ENCODE results near the gene DENND1A.

DENND1A gene

DNA sequence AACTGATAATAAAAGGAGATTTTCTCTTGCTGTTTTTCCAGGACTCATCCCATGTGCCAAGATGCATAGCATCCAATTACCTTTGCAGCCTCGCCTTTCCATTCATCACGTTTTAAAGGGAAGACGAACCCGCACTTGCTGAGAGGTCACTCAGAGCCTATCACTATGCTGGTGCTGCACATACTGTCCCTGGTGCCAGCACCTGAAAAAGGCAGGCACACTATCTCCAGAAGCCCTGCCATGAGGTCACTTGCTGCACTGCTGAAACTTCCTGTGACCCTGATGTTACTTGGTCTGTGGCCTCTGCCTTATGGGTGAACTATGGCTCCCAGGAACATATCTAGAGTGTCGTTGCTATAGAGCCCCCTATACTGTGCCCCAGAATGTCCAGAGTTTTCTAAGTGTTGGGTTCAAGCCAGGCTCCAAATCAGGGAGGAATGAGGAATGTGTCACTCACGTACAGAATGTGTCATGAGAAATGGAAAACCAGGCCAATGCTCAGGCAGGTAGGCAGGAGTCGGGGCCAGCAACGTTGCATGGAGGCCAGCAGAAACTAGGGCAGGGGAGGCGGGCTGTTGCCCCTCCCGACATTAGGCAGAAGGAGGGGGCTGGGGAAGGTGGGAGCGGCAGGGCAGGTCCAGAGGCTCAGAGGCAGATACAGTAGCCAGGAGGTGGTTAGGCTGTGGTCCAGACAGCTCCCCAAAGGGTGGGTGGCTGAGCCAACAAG, 311.8 kb downstream of the DENND1A start:
- DNase-seq (ENCODE audit: low spot score), result no peak

DNA sequence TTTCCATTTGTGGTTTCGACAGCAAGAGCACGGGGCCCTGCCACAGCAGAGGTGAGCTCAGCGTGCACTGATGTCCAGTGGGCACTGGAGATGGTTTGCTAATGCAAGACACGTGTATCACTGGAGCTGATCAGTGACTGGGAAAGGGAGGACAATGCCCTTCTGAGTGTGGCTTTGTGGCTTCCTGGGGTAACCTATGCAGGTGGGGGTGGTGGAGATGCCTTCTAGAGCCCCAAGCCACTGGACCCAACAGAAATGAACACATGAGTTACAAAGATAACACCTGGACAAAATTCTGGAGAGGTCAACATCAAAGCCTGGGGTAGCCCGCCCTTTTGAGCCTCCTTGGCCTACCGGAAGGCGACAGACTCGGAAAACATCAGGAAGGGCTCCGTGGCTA, 312.6 kb downstream of the DENND1A start:
- DNase-seq (ENCODE audit: low spot score), result no peak

DNA sequence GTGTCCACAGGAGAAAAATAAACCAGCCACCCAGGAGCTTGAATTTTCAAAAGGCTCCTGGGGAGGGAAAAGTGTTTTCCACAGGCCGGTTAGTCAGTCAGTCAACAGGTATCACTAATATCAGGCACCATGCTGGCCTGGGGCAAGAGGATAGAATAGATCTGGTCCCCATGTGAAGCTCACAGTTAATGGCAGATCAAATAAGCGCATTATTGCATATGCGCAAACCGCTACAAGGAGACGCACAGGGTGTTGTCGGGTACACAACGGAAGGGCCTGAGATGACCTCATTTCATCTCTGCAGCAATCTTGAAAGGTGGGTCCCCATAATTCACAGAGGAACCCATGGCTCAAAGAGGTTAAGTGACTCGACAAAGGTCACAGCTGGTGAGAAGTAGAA, 313.2 kb downstream of the DENND1A start:
- DNase-seq (ENCODE audit: low spot score), result no peak

DNA sequence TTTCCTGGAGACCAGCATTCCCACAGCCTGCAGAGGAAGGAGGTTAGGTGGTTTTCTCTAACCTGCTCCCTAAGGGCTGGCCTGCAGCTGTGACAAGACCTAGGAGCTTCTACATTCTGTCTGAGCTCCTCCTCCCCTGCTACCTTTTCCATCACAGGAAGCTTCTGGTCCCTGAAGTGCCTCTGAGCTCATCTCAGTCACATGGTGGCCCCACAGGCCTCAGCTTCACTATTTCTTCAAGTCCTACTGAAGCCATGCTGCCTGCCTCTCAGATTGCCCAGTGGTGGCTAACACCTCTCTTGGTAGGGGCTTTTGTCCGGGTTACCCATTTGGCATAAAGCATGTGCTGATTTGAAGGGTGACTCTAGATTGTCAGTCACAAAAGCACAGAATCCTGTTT, 314.5 kb downstream of the DENND1A start:
- DNase-seq (ENCODE audit: low spot score), result no peak

DNA sequence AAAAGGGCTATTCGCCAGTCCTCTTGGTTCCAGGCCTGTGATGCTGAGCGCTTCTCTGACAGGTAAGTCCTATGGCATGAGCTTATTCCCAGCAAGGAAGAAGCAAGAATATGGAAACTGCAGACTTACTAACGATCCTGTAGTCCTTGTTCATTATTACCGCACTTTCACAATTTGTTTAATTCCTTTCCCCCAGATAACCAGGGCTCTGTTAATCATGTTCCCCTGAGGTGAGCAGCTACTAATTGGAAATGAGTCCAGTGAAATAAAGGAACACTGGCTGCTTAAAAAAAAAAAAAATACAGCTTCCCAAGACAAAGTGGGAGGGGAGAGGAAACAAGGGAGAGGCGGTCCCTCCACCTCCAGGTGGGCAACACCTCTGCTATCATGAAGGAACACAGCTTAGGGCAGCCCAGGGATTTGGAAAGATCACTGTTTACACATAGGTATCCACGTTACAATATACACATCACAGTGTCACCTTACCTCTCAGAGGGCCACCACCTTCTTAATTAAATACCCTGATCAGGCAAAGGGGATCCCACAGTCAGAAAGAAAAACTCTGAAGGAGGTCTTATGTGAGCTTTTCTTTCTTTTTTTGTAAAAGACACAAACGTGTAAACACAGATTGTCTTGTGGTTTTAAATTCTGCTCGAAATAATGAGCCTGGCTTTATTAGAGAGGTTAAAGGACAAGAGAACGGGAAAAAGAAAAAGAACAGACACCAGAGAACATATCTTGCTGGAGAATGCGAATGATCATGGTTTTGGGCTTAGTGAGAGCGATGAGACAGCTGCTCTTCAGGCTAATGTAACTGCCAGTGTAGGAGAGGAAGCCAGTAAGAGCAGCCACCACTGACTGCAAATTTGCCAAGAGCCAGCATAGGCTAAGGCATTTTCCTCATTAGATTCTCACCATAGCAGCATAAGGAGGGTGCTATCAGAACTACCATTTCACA, 315.3 kb downstream of the DENND1A start:
- no peak for DNase-seq (ENCODE audit: low spot score)

DNA sequence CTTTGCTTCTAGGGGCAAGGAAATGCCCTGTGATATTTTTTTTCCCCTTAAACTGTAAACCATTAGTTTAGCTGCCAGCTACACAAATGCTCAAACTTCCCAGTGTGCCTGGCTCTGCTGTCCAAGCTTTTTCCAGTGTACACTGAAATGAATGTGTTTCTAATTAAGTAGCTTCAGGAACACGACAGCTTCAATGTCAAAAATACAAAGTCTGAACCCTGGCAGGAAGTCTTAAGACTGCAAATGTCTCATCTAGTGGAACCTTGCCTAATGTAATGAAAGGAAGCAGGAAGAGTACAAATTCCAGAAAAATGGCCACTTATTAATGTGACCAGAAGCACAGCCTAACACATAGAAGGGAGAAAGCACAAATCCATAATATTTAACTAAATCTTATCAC, 318.7 kb downstream of the DENND1A start:
- no peak for DNase-seq (ENCODE audit: low spot score)

DNA sequence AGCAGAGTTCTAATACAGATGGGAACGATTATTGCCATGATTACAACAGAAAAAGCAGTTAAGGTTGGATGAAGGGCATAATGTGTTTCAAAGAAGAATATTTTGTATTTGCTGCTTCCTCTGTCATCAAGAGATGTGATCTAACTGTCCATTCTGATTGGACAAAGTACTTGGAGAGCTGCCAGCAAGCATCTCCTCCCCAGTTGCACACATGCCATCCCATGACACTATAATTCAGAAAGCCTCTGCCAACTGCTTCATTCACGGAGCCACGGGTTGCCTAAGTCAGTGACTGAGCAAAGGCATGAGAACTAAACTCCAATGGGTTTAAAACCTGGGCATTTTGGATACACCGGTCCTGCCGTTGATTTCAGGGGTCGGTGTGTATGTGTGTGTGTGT, 320.1 kb downstream of the DENND1A start:
- DNase-seq (ENCODE audit: low spot score), result no peak

DNA sequence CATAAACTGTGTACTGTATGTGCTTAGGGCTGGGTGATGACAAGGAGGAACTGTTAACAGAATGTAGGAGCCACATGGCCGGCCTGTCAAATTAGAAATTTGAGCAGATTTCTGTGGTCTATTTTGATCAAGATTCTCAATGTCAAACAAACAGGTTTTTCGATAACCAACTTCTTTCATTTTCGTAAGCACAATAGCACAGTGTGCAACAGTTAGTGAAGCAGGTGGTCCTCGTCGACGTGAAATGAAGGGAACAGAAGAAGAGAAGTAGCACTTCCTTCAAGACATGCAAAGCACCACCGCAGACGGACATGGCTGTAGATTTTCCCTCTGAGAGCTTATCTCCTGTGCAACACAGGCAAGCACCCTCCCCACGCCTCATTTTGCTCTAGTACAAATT, 321.8 kb downstream of the DENND1A start:
- no peak for DNase-seq (ENCODE audit: low spot score)

DNA sequence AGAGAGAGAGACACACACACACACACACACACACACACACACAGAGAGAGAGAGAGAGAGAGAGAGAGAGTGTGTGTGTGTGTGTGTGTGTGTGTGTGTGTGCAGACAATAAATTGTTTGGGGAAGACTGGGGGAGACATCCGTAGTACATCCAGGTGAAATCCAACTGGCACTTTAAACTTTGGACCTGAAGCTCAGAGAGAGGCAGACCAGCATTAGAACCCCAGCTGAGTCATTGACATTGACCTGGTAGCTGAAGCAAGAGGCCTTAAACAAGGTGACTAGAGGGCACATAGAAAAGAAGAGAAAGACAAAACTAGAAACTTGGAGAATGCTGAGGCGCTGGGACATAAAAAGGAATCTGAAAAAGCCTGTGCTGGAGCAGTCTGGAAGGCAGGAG, 322.4 kb downstream of the DENND1A start:
- no peak for DNase-seq (ENCODE audit: low spot score)

DNA sequence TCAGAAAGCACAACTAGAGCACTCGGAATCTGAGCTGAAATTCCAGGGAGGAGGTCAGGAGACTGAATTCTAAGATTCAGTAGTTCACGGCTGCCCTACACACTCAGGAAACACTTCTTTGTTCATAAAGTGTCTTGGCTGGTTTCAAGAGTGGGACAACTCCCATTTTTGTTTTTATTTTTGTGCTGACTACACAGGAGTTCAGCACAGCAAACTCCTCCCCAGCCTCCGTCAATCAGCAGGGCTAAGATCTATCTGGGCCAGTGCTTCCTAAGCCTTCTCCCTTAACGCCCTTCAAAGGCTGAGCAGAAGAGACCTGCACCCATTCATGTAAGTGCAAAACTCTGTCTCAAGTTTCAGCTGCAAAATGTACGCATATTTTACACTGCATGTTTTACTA, 323.8 kb downstream of the DENND1A start:
- no peak for DNase-seq (ENCODE audit: low spot score)

DNA sequence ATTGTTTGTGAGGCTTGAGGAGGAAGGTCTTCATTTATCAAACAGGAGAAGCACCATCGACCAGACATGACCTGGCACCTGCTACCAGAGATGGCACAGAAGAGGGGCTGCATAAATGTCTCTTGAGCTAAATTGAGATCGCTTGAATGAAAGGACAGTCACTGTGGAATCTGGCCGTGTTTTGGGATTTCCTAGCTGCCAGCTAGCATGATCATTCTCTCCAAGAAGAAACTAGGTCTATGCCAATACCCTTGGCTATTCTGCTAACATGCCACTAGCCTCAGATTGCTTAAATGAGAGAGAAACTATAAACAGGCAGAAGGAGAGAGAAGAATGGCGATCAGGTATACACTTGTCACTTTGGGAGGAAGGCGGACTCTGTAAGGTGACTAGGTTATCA, 324.6 kb downstream of the DENND1A start:
- DNase-seq (ENCODE audit: low spot score), result no peak

DNA sequence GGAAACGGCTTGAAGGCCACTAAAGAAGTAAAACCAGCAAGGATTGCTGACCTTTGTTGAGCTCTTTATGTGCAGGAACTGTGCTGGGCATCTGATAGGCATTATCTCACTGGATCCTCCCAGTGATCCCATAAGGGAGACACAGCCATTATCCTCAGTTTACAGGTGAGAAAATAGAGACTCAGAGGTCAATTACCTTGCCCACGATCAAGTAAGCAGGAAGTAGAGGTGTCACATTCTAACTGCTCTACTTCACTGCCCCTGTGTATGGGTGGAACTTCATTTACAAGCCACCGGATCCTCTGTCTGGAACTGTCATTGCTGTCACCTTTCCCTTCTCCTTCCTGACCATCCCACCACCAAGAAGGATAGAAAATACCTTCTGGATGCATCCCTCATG, 325.1 kb downstream of the DENND1A start:
- no peak for DNase-seq (ENCODE audit: low spot score)

DNA sequence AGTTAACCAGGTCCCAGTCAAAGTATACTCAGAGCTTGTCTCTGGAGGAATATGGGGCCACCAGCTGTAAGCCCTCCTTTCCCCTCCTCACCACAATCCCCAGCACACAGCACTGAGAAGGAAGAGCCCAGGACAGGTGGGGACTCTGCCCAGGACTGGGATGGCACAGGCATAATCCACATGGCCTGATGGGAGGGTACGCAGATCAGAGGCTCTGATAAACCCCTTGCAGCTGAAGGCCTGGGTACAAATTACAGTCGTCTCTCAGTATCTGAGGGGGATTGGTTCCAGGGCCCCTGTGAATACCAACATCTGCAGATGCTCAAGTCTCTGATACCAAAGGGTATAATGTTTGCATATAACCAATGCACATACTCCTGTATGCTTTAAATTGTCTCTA, 328.1 kb downstream of the DENND1A start:
- DNase-seq (ENCODE audit: low spot score), result no peak

DNA sequence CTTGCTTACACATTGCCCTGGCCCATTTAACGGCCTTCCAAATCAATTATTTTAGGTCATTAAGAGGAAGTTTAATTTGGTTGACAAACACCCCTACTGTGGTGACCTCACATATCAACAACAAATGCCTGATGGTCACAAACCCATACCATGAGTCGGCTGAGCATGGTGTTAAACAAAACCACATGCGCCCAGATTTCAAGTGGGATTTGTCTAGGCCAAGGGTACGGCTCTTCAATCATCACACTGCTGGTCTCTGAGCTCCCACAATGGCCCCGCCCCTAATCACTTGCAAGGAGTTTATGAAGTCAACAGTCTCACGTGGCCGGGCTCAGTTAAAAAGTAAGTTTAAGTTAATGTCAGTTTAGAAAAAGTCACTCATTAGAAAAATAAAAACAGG, 330.1 kb downstream of the DENND1A start:
- no peak for DNase-seq (ENCODE audit: low spot score)

DNA sequence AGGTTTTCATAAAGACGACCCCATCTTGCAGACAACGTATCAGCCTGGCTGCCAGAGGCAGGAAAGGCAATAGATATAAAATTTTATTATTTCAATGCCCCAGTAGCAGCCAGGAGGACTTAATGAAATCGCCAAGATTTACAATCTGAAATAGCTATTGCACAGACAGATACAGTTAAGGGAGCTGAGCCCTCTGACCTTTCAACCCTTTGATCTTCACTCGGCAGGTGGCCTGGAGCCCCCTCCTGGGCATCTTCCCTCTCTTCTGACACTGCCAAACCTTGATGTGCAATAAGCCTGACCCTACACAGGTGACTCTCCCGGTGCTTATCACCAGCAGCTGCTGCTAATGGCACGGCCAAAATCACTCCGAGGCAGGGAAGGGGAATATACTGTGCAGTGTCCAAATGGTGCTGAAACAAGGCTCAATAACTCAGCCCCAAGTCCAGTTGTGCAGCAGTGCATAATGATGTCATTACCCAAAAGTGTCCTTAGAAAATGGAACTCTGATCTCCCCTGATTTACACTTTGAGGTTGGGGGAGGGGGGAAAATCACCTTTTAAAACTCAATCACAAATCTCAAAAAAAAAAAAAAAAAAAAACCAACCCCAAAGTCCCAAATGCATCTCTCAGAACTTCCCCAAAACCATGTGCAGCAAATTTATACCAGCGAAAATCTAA, 331.9 kb downstream of the DENND1A start:
- DNase-seq (ENCODE audit: low spot score), result no peak

DNA sequence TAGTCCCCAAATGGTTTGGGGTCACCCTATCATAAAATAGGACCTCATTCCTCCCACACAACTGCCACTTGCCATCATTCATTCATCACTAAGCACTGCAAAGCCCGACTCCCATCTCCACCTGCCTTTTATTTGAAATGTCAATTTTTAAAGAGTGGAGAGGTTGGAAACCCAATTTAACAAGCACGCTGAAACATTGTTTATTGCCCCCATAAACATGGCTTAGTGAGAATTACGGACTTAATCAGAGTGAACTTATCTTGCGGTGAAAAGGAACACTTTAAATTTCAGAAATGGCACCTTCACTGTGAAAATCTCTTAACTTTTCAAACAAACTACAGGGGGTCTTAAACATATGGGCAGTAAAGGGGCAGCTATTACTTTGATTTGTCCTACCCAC, 332.9 kb downstream of the DENND1A start:
- no peak for DNase-seq (ENCODE audit: low spot score)

DNA sequence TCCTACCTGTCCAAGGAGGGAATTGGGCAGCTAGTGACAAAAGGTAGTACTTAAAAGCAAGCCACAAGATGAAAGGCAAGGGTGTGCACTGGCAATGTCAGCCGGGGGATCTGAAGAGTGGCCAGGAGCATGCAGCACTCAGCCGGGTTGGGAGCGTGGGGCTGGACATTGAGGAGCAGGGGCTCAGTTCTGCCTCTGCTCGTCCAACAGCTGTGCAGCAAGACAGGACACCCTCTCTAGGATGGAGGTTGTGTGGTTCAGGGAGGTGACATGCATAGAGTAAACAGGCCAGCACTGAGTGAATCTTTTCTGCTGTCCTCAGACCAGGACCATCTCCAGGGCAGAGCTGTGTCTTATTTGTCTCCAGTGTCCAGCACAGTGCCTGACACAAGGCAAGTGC, 338.6 kb downstream of the DENND1A start:
- no peak for DNase-seq (ENCODE audit: low spot score)

DNA sequence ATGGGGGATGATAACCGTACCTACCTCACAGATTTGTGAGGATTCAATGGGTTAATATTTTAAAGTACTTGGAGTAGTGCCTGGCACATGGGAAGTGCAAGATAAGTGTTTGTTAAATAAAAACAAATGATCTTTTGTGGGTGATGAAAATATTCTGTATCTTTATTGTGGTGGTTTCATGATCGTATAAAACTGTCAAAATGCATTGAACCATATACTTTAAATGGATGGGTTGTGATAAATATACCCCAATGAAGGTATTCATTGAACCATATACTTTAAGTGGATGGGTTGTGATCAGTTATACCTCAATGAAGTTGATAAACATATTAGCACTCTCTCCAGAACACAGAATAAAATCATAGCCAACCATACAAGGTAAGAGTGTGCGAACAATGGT, 339.4 kb downstream of the DENND1A start:
- no peak for DNase-seq (ENCODE audit: low spot score)

DNA sequence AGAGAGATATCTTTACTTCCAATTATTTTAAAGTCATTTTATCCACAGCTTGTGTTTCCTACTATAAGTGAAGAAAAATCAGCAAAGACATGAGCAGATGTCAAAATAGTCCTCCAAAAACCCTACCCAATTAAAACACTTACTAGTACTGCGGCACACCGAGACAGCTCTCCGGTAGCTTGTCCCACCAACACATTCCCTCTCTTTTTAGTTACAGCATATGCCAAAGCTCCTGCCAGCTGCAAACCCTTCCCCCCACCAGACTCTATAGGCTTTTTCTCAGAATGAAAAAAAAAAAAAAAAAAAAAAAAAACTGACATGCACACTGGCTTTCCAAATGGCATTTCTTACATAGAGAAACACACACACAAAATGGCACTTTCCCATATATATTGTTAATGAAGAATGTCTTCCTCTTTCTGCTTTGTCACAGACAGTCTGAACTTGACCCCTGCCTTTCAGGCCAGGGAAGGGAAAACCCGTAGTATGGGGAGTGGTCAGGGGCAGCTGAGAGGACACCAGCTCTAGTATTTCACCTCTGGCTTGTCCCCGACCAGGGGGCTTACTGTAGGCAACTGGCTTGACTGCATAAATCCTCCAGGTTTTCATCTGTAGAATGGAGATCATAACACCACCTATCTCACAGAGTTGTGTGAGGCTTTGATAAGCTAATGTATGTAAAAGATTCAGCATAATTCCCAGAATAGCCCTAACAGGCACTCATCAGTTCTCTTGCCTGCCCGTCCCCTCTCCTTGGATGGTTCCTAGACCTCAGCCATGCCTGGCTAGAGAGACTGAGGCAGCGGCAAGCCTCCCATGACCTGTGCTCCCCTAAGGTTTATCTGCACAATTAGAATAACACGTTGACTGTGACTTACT, 340.3 kb downstream of the DENND1A start:
- no peak for DNase-seq (ENCODE audit: low spot score)

DNA sequence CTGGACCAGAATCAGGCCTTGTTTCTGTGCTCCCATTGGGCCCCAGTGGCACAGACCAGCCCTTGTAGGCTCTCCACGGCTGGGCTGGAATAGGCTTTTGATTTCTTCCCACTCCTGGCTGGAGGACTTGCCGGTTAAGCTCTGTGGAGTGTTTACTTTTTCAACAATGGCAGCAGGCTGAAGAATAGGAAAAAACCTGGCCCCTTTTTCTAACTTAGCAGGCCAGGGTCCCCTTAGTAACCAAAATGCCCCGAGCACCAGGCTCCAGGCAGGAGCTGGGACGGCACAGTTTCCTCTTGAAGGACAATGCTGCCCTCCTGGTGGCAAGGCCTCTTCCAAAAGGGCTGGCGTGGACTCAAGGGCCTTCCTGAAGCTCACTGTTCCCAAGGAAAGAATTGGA, 343.7 kb downstream of the DENND1A start:
- no peak for DNase-seq (ENCODE audit: low spot score)

DNA sequence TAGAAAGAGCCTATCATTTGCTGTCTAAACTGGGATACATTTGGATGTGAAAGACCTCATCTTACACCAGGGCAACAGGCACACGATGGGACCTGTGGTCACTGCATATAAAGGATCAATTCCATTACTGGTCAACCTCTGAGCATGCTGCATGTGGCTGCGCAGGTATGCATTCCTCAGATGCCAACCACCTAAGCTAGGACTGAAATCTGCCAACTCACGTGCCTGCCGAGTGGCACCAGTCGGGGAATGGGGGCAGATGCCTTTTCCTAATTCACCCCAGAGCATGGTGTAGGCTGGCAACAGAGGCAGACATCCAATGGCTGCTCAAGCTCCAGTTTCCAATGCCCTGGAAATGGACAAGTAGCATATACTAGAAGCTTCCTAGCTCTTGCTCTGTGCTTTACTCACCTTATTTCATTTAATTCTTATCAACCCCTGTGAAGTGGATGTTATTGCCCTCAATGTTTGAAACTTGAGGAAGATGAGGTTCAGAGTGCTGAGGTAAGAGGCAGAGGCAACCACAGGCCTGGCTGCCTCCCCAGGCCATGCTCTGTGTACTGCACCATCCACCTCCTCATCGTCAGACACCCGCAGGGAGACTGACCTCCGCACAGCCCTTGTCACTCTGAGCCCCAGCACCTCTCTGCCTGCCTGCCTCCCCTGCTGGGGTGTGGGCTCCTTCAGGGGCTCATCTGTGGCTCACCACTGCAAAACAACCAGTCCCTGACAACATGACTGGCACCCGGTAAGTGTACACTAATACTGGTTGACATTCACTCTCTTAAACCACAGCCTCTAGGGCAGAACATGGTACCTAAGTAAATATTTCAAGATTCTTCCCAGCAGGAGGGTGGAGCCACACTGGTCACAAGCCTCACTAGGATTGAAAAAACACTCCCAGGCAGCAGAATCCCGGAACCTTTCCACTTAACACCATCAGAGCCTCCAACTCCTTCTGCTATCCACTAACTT, 345.4 kb downstream of the DENND1A start:
- no peak for DNase-seq (ENCODE audit: low spot score)

Data from AG08396 (cell line).